ENCODE results near the gene USP15.

DNA sequence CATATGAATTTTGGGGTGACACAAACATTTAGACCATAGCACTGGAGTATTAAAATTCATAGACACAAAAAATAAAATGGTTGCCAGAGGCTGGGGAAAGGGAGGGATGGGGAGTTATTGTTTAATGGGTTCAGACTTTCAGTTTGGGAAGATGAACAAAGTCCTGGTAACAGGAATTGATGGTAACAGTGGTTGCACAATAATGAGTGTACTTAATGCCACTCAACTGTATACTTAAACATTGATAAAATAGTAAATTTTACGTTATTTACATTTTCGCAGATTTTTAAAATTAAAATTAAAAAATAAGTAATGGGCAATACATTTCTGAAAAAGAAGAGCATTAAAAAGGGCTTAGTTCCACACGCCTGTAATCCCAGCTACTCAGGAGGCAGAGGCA lies 35.6 kb upstream of the USP15 start:
- no peak for TF ChIP-seq EZH2 (IDR thresholded peaks at IDR 0.05; ENCODE audit: borderline replicate concordance)
- TF ChIP-seq, protein P1, sequence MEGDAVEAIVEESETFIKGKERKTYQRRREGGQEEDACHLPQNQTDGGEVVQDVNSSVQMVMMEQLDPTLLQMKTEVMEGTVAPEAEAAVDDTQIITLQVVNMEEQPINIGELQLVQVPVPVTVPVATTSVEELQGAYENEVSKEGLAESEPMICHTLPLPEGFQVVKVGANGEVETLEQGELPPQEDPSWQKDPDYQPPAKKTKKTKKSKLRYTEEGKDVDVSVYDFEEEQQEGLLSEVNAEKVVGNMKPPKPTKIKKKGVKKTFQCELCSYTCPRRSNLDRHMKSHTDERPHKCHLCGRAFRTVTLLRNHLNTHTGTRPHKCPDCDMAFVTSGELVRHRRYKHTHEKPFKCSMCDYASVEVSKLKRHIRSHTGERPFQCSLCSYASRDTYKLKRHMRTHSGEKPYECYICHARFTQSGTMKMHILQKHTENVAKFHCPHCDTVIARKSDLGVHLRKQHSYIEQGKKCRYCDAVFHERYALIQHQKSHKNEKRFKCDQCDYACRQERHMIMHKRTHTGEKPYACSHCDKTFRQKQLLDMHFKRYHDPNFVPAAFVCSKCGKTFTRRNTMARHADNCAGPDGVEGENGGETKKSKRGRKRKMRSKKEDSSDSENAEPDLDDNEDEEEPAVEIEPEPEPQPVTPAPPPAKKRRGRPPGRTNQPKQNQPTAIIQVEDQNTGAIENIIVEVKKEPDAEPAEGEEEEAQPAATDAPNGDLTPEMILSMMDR (IDR thresholded peaks at IDR 0.05; ENCODE audit: poor library complexity): no peak
- no peak for TF ChIP-seq EZH2phosphoT487 (IDR thresholded peaks at IDR 0.05; ENCODE audit: low read depth, severe bottlenecking, unreplicated experiment)
